HG02981 (cell line): Measurements from ENCODE around the gene ZNF444.
"Not testable (repeated sequence)": the region's sequence is repeated elsewhere in the genome, so short reads cannot be mapped to it uniquely, and the experiment has no call there.

Source experiments
- ATAC-seq: cut with Tn5 transposase; IDR thresholded peaks from one replicate; pipeline ENCODE4 v1.9.1; 2021; ENCODE audit warnings: mild to moderate bottlenecking, moderate library complexity; ENCODE audit not compliant: unreplicated experiment

The ZNF444 gene

GRCh38 chr19:56174550-56174949, 33.5 kb downstream of the ZNF444 start:
- ATAC-seq = no peak

DNA sequence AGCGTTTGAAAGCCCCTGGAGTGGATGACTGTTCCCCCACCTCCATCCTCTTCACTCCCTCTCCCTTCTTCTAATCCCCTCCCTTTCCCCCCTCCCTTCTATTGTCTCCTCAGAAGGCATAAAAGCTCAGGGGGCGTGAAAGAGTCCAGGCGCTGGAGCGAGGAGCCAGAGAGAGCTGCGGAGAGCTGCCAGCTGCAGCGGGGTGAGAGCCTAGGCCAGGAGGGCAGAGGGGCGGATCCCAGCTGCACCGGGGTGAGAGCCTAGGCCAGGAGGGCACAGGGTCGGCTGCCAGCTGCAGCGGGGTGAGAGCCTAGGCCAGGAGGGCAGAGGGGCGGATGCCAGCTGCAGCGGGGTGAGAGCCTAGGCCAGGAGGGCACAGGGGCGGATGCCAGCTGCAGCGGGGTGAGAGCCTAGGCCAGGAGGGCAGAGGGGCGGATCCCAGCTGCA, 34.8 kb downstream of the ZNF444 start, which contains the start of gene GALP:
GALP (plus strand) TSS at position 148 of the 447 bp plus-strand sequence. CDS start 1,101 bp downstream, outside the sequence.
- ATAC-seq = not testable (repeated sequence)

DNA sequence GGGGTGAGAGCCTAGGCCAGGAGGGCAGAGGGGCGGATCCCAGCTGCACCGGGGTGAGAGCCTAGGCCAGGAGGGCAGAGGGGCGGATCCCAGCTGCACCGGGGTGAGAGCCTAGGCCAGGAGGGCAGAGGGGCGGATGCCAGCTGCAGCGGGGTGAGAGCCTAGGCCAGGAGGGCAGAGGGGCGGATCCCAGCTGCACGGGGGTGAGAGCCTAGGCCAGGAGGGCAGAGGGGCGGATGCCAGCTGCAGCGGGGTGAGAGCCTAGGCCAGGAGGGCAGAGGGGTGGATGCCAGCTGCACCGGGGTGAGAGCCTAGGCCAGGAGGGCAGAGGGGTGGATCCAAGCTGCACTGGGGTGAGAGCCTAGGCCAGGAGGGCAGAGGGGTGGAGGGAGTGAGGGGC, 35.2 kb downstream of the ZNF444 start:
- not testable (repeated sequence) for ATAC-seq

DNA sequence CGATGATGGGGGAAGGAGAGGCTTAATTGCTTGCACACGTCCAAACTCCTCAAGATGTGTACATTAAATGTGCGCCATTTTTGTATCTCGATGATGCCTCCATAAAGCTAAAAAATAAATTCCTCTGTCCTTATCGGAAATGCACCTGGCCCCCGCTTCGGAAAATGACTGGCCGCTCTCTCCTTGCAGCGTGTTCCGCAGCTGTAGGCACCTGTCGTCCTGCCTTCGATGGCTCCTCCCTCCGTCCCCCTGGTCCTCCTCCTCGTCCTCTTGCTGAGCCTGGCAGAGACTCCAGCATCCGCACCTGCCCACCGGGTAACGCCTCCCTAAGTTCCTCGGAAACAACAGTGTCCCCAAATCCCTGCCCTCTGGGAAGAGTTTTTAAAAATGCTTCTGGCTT, 35.8 kb downstream of the ZNF444 start:
- no peak for ATAC-seq

GRCh38 chr19:56177564-56178243, 36.6 kb downstream of the ZNF444 start:
- no peak for ATAC-seq

DNA sequence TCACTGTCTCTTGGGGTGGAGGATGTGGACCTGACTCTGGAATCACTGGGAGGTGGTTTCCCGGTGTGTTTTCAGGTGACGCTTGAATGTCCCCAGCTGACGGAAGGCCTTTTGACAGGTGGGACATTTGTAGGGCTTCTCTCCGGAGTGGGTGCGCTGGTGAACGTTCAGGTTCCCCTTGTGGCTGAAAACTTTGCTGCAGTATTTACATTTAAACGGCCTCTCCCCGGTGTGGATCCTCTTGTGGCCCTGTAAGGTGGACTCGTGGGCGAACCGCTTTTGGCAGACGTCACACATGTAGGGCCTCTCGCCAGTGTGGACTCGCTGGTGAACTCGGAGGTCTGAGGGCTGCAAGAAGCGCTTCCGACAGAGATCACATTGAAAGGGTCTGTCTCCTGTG, 48.7 kb downstream of the ZNF444 start:
- no peak for ATAC-seq

DNA sequence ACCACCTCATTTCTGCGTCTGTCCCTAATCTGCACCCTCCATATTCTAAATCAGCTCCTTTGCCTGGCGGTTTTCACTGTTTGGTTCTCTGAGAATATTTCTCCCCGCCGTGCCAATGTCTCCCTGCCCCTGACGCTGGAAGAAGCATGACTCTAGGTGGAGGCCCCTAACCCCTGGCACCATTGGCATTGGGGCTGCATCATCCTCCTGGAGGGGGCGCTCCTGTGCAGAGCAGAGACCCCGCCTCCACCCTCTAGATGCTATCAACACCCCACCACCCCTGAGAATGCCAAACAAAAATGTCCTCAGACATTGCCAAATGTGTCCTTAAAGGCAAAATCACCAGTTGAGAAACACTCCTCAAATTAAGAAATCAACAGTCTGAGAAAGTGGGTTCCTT, 50.0 kb downstream of the ZNF444 start:
- ATAC-seq = no peak

DNA sequence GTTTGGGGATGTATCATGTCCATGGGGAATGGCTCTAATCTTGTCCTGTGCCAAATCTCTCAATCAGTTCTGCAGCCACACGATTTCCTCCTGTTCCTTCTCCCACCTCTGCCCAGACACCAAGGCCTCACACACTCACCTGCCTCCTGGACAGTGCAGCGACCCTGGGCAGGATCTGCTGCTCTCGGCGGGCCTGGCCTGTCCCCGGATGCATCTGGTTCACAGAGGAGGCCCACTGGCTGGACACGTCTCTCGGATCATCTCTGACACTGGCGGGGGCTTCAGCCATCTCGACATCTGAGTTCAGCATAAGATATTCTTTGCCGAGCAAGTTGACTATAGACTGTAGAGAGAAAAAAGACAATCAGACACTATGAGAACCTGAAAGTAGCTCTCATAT, 50.6 kb downstream of the ZNF444 start:
- no peak for ATAC-seq

DNA sequence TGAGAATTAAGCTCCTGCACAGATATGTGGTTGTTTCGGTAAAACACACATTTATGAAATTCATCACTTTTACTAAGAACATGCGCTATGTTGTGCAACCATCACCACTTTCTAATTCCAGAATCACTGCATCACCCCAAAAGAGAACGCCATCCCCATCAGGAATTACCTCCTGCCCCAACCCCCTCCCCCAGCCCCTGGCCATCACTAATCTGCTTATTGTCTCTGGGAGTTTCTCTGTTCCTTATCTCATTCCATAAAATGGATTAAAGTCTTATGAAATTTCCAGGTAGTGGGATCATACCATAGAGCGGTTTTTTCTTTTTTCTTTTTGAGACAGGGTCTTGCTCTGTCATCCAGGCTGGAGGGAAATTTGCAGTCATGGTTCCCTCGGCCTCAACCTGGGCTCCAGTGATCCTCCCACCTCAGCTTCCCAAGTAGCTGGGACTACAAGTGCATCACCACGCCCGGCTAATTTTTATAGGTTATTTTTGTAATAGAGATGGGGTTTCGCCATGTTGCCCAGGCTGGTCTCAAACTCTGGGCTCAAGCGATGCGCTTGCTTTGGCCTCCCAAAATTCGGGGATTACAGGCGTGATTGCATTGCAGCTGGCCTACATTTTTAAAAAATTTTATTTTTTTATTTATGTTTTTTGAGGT, 53.0 kb downstream of the ZNF444 start:
- no peak for ATAC-seq

GRCh38 chr19:56197646-56198045, 56.6 kb downstream of the ZNF444 start, which contains the start of gene ZSCAN5B:
TSS of gene ZSCAN5B (minus strand) at chr19:56197783. CDS start at chr19:56193052, 4,731 bp downstream.
- ATAC-seq = not testable (repeated sequence)

- no peak for ATAC-seq
Observed at GRCh38 chr19:56199687-56200086, 58.6 kb downstream of the ZNF444 start.

DNA sequence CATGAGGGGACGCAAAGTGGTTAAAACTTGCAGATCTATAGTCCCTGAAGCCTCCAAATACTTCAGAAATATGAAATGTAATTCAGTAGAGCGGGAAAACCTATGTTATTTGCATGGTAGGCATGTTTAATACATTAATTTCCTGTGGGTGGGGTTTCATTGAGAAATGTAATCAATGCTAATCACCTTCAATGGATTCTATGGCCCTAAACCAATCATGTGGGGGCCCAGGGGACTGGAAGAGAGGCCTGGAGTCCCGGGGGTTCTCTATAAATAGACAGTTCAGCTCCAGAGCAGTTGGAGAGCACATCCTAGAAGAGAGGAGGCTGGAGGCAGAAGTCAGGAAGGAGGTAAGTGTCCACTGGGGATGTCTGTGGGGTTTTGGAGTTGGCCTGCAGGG, 60.9 kb downstream of the ZNF444 start, which contains the start of gene ZSCAN5C:
ZSCAN5C (plus strand) TSS at position 301 of the 400 bp plus-strand sequence. CDS start 3,641 bp downstream, outside the sequence.
- ATAC-seq = no peak

- ATAC-seq = not testable (repeated sequence)
Observed at GRCh38 chr19:56207581-56207980, 66.5 kb downstream of the ZNF444 start.

- no peak for ATAC-seq
Observed at GRCh38 chr19:56209091-56209490, 68.0 kb downstream of the ZNF444 start.

DNA sequence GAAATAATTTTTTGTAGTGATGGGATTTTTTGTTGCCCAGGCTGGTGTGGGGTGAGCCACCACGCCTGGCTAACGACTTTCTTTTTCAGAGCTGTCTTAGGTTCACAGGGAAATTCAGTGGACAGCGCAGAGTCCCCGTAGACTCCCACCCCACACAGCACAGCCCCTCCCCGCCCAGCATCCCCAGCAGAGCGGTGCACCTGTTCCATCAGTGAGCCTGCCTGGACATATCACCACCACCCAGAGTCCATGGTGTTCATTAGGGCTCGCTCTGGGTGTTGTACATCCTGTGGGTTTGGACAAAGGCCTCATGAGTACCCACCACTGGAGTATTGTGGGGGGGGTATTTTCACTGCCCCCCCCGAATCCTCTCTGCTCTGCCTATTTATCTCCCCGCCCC, 68.9 kb downstream of the ZNF444 start:
- ATAC-seq = not testable (repeated sequence)
